ENCODE data around the gene ALOX12.

ALOX12 gene

DNA sequence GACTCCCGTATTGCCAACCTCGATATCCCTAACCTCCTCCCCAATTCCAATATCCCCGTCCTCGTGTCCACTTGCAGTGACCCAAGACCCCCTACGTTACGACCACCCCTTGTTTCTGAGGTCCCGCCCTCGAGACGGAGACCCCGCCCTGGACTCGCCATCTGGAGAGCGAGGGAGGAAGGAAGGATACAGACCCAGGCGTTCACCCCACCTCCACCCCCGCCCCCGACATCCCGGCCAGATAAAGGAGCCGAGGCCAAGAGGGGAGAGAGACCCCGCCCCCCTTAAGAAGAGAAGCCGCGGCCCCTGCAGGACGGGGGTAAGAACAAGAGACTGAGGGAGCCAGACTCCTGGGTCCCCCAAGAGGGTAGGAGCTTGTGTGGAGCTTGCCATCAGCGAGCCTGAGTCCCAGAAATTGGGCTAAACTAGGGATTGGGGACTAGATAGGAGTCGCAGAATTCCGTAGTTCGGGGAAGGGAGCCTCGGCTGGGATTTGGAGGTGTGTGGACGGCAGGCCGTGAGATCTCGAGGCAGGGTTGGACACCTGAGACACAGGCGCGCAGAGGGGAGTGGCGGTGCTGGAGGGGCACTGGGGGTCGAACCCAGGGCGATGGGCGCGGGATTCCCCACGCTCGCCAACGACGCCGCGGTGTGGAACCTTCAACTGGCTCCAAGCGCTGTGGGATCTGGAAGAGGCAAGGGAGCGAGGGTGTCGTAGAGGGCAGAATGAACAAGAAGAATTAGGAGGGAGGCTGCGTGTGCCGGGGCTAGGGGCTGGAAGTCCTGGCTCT is 27.1 kb downstream of the ALOX12 start, which contains the start of gene BCL6B:
TSS of gene BCL6B (plus strand) at position 270 of the 791 bp plus-strand sequence. CDS start 622 bp downstream, outside the sequence.
- DNase-seq: no peak

DNA sequence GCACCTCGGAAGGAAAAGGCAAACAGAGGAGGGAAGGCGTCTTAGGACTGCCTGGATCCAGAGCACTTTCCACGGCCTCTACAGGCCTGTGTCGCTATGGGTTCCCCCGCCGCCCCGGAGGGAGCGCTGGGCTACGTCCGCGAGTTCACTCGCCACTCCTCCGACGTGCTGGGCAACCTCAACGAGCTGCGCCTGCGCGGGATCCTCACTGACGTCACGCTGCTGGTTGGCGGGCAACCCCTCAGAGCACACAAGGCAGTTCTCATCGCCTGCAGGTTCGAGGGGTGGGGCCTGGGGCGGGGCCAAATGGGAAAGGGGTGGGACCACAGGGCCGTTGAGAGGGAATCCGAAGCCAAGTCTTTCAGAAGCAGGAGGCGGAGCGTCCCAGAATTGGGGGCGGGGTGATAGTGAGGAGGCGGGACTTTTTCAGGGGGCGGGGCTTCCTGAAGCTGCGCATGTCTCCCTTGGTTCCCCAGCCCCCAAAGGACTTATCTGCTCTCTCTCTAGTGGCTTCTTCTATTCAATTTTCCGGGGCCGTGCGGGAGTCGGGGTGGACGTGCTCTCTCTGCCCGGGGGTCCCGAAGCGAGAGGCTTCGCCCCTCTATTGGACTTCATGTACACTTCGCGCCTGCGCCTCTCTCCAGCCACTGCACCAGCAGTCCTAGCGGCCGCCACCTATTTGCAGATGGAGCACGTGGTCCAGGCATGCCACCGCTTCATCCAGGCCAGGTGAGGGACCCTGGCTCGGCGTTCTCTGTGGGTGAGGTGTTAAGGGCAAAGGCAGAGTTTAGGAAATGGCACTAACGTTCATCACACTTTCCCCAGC is 27.9 kb downstream of the ALOX12 start:
- no peak for DNase-seq

DNA sequence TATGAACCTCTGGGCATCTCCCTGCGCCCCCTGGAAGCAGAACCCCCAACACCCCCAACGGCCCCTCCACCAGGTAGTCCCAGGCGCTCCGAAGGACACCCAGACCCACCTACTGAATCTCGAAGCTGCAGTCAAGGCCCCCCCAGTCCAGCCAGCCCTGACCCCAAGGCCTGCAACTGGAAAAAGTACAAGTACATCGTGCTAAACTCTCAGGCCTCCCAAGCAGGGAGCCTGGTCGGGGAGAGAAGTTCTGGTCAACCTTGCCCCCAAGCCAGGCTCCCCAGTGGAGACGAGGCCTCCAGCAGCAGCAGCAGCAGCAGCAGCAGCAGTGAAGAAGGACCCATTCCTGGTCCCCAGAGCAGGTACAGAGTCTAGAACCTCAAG is 28.5 kb downstream of the ALOX12 start:
- DNase-seq: no peak

DNA sequence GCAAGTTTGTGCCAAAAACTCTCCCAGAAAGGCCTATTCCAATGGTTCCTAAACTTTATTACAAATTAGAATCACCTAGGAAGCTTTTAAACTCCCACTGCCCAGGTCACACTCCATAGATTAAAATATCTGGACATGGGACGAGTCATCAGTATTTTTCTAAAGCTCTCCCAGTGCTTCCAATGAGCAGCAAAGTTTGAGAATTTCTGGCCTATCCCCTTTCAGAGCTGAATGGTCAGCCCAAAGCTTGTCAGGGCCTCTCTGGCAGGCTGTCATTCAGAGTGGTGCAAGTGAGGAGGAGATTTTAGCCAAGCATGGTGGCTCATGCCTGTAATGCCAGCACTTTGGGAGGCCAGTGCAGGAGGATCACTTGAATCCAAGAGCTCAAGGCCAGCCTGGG is 29.4 kb downstream of the ALOX12 start:
- no peak for DNase-seq

DNA sequence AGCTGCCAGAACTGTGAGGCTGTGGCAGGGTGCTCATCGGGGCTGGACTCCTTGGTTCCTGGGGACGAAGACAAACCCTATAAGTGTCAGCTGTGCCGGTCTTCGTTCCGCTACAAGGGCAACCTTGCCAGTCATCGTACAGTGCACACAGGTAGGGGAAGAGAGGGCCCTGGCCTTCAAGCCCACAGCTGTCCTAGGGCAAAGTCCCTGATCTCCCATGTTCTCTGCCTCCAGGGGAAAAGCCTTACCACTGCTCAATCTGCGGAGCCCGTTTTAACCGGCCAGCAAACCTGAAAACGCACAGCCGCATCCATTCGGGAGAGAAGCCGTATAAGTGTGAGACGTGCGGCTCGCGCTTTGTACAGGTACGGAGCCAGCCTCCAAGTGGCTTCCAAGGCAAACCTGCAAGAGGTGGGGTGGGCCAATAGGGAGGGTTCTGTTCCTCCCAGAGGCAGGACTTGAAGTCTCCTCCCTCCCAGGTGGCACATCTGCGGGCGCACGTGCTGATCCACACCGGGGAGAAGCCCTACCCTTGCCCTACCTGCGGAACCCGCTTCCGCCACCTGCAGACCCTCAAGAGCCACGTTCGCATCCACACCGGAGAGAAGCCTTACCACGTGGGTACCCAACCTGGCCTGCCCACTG is 30.7 kb downstream of the ALOX12 start:
- no peak for DNase-seq

DNA sequence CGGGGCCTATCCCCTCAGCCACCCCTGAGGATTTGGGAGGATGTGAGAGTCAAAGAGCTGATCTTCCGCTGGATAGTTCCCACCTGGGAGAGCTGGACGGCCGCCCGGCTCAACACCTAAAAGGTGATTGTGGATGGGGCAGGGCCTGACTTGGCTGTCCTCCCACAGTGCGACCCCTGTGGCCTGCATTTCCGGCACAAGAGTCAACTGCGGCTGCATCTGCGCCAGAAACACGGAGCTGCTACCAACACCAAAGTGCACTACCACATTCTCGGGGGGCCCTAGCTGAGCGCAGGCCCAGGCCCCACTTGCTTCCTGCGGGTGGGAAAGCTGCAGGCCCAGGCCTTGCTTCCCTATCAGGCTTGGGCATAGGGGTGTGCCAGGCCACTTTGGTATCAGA is 31.5 kb downstream of the ALOX12 start:
- no peak for DNase-seq

DNA sequence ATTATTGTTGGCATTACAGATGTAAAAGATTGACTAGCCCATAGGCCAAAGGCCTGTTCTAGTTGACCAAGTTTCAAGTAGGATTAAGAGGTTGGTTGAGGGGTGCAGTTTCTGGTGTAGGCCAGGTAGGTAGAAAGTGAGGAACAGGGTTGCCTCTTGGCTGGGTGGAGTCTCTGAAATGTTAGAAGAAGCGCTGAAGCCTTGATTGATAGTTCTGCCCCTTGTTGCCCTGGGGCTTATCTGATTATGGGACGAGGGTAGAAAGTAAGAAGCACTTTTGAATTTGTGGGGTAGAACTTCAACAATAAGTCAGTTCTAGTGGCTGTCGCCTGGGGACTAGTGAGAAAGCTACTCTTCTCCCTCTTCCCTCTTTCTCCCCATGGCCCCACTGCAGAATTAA is 33.2 kb downstream of the ALOX12 start:
- no peak for DNase-seq

DNA sequence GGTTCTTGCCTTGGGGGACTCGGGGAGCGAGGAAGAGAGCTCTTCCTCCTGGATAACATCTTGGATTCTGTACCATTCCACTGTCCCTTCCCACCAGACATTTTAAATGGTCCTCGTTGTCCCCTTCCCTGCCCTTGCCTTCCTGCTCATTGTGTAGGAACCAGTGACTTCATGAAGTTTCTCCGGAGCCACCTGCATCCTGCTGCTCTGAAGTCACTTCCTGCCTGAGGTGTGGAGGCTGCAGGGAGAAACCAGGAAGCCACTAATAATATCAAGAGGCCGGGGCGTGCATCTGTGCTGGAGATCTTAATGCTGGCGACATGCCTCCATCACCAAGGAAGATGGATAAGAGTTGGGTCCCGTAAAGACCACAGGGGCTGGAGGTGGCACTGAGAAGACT is 33.8 kb downstream of the ALOX12 start:
- DNase-seq: no peak

DNA sequence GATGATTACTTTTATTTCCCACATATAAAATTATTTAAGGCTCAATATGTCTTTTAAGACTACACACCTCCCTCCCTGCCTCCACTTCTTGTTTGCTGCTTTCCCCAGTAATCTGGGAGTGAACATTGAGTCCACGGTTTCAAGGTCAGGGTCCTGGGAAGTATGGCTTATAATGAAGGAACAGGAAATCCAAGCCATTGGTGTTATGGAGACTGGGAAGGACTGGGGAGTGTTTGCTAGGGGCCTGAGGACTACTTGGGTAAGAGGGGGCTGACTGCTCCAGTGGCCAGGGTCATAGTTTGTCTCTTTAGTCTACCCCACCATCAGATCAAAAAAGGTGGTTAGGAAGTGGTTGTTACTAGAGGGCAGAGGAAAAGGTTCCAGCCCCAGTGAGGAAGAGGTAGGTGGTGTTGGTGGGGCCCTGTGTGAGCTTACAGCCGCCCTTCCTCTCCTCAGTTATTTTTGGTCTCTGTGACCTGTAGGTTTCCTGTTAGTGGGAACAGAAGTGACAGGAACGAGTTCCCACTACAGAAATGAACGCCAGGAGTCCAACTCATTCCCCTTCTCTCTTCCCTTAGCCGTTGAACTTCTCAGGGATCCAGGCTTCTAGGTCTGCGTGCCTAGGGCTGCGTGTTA is 39.2 kb downstream of the ALOX12 start:
- DNase-seq: no peak

DNA sequence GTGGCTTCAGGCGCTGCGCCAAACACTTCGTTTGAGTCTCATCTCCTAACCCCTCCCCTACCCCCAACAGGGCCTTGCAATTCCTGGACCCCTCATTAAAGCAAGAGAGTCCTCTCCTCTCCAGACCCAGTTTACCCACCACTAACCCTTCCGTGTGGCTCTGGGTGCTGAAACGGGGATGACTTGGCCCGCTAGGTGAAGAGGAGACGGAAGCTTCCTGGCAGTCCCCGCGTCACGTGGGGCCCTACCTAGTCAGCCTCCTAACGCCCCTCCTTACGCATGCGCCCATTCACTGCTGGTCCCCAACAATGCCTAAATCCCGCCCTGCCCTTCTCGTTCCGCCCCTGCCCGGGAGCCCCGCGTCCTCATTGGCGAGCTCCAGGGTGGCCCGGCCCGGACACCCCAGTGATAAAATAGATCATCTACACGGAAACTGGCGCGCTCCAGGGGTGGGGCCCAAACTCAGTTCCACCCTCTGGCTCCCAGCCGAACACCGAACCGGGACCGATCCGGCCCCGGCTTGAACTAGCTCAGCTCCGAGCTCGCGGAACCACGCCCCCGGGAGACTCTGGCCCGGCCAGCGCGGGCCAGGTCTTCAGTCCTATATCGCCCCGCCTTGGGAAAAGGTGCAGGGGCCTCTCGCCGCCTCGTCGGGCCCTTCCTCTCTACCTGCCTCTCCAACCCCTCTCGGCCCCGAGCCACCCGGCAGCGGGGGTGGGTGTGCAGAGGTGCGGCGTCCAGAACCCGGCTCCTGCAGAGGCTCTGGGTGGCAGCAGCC is 39.9 kb downstream of the ALOX12 start, which contains the start of gene SLC16A13:
TSS of gene SLC16A13 (plus strand) at position 425 of the 778 bp plus-strand sequence. CDS start 368 bp downstream, outside the sequence.
- peak; percentile 62 for DNase-seq

DNA sequence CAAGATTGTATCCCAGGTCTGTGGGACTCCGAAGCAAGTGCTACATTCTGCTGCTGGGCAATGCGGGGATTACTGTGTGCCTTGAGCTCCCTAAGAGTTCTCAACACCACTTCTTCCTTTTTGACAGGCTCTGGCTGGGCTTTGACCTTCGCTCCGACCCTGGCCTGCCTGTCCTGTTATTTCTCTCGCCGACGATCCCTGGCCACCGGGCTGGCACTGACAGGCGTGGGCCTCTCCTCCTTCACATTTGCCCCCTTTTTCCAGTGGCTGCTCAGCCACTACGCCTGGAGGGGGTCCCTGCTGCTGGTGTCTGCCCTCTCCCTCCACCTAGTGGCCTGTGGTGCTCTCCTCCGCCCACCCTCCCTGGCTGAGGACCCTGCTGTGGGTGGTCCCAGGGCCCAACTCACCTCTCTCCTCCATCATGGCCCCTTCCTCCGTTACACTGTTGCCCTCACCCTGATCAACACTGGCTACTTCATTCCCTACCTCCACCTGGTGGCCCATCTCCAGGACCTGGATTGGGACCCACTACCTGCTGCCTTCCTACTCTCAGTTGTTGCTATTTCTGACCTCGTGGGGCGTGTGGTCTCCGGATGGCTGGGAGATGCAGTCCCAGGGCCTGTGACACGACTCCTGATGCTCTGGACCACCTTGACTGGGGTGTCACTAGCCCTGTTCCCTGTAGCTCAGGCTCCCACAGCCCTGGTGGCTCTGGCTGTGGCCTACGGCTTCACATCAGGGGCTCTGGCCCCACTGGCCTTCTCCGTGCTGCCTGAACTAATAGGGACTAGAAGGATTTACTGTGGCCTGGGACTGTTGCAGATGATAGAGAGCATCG is 42.4 kb downstream of the ALOX12 start:
- DNase-seq: no peak

DNA sequence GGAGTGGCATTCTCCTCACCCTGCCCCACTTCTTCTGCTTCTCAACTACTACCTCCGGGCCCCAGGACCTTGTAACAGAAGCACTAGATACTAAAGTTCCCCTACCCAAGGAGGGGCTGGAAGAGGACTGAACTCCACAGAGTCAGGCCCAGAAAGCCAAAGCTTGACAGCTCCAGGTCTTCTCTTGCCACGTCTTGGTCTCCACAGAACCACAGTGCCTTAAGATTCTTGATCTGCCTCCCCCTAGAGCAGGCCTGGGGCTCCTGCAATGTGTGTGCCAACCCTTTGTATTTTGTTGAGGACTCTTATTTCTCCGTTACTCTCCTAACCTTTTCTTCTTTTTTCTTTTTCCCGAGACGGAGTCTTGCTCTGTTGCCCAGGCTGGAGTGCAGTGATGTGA is 44.0 kb downstream of the ALOX12 start:
- no peak for DNase-seq

DNA sequence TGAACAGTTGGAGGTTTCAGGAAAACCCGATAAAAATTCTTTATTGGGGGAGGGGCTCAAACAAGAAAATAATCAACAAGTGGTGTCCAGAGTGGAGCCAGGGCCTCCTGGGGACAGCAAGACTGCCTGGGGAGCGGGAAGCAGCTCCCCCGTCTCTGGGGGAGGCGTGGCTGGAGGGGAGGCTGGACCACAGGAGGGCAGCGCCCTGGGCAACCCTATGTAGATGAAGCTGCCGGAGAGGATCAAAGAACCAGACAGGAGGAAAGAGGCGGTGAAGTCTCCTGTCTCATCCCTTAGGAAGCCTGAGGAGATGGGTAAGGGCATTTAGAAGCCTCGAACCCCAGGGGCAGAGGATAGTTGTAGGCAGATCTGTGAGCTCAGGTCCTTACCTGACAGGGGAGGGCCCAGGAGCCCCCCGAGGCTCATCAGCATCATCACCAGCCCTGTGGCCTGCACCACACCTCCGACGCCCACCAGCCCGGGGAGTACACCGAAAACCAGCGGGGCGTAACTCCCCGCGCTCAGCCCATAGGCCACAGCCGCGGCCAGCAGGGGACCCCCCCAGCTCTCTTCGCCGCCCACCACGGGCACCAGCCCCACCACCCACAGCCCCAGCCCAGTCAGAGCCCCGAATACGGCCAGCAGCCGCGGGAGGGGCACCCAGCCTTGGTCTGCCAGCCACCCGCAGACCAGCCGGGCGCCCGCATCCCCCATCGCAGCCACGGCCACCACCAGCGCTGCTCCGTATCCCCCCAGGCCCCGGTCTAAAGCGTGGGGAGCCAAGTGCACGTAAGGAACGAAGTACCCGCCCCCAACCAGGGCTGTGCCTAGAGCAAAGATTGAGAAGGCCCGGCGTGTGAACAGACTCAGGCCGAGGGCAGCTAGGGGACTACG is 46.0 kb downstream of the ALOX12 start:
- DNase-seq: no peak

DNA sequence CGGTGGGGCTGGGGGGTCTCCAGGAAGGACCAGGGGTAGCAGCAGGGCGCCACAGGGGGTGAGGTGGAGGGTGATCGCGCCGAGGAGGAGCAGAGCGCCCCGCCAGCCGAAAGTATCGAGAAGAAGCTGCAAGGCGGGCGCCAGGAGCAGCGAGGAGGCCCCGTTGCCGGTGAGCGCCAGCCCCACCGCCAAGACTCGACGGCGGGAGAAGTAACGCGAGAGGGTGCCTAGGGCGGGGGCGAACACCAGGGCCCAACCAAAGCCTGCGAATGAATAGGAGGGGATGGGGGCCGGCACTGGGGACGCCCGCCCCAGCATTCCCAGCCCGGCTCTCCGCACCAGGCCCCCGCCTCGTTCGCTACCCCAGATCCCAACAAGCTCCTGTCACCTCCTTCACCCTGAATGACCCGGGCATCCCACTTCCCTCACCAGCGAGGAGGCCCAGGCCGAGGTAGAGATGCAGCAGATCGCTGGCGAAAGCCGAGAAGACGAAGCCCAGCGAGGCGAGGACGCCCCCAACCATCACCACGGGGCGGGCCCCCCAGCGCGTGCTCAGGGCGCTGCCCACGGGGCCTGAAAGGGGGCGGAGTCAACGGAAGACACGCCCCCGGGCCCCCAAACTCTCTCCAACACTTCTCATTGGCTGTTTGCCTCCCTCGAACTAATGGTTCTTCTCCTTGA is 46.8 kb downstream of the ALOX12 start:
- DNase-seq: no peak

DNA sequence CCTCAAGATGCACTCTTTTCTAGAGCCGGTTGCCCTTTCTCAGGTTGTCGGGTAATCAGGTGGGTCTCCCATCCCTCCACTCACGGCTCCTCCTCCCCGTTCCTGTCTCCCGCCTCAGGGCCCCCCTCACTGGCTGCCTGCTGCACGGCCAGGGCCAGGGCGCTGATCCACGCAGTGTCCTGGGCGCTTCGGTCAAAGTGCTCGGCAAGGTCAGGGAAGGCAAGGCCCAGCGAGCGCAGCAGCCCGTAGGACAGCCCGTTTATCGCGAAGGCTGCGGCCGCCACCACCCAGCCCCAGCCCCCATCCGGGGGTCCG is 47.3 kb downstream of the ALOX12 start:
- DNase-seq: no peak

DNA sequence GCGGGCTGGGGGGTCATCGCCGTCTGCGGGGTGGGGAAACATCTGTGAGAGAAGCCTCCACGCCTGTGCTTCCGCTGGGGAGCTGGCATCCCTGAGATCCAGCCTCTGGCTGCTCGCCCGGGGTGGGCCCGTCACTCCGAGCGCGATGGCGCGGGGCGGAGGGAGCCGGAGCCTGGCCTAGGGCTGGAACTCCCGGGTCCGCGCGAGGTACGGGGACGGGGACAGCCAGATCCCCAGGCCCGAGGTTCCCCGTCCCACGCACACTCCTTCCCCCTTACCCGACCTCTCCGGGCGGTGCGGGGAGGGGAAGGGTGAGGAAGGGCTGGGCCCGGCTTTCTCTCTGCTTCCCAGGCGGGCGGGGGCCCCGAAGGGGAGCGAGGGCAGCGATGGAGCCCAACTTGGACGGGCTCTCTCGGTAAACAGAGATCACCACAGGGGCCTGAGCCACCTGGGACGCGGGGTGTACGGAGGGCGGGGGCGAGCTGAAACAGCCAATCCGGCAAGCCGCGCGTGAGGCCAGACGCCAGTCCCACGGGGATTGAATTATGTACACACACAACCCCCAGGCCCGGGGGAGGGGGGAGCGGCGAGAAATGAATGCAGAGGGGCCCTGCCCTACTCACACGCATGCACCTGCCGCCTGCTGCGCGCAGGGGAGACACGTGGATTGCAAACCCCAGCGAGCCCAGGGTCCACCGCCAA is 47.8 kb downstream of the ALOX12 start, which contains the start of gene SLC16A11:
TSS of gene SLC16A11 (minus strand) at position 596 of the 702 bp plus-strand sequence. CDS start at position 17, 579 bp downstream.
- no peak for DNase-seq

DNA sequence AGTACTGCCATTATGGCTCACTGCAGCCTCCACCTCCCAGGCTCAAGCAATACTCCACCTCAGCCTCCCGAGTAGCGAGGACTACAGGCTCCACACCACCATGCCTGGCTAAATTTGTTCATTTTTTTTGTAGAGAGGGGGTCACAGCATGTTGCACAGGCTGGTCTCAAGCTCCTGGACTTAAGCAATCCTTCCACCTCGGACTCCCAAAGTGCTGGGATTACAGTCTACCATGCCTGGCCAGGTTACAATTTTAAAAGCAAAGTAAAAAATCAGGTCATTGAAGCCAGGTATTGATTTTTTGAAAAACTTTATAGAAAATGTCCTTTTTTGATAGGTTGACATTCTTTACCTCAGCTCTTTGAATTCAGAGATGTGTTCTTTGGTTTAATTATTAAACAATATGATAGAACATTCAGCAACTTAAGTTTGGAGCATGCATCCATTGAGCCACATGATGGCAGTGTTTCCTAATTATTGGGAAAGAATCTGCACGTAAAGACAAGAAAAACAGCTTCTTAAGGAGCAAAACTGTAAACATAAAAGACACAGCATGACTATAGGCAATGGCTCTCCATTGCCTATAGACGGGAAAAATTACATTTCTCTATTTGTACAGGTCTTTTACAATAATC is 49.8 kb downstream of the ALOX12 start:
- peak; percentile 27 for DNase-seq

DNA sequence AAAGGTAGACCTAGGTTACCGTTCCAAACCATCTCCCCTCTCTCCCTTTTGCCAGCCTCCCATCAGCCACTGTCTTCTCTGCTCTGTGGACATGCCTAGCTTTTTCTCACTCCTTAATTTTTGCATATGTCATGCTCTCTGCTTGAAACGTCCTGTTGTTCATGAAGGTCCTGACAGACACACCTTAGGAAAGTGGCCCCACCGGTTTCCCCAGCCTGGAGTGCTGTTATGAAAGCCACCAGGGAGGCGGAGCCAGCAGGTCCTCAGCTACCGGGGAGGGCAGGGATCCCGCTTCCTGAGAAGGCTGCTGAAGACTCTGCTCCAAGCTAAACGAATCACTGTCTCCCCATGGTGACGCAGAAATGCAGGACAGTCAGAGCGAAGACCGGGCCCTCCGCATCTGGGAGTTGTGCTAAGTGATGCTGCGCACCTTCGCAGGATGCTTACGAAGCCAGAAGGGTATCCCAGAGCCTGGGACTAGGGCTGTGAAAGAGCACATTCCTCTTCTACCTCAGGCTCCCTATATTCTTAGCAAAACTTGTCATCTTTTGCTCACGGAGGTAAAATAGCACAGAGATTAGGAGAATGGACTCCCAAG is 50.4 kb downstream of the ALOX12 start:
- DNase-seq: no peak
